ENCODE results near the gene ELP1.

DNA sequence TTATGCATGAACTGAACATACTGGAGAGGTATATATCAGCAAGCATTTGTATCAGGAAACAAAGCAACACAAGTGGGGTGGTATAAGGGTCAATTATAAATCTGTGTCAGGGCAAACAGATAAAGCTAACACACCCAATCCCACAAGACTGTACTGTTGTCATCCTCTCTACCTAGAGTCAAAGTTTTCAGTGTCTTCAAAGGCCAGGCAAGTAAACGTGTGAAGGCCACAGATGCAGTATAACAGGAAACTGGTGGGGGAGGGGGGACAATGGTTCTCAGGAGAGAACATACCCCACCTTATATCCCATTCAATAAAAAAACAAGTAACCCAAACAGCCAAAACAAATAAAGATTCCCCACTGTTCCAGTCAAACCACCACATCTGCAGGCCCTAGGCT is 22.1 kb downstream of the ELP1 start:
- TF ChIP-seq, protein P1, sequence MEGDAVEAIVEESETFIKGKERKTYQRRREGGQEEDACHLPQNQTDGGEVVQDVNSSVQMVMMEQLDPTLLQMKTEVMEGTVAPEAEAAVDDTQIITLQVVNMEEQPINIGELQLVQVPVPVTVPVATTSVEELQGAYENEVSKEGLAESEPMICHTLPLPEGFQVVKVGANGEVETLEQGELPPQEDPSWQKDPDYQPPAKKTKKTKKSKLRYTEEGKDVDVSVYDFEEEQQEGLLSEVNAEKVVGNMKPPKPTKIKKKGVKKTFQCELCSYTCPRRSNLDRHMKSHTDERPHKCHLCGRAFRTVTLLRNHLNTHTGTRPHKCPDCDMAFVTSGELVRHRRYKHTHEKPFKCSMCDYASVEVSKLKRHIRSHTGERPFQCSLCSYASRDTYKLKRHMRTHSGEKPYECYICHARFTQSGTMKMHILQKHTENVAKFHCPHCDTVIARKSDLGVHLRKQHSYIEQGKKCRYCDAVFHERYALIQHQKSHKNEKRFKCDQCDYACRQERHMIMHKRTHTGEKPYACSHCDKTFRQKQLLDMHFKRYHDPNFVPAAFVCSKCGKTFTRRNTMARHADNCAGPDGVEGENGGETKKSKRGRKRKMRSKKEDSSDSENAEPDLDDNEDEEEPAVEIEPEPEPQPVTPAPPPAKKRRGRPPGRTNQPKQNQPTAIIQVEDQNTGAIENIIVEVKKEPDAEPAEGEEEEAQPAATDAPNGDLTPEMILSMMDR (IDR thresholded peaks at IDR 0.05), result no peak
- TF ChIP-seq POLR2A (IDR thresholded peaks at IDR 0.05), result no peak
